GM12865 (cell line): ENCODE data around the gene C19orf38.

Experiments
- DNase-seq: peaks from one replicate; pipeline ENCODE4 v3.0.0; 2010; ENCODE audit warnings: low read depth
- H3K4me3 ChIP-seq: 2 replicates; pipeline ENCODE4 v1.5.1; 2011; ENCODE audit warnings: mild to moderate bottlenecking, low read depth, low read length, control low read depth
- CTCF ChIP-seq: IDR thresholded peaks from 2 replicates; pipeline ENCODE4 v1.5.1; 2011; ENCODE audit warnings: low read length, control low read depth, low read depth, inconsistent platforms; ENCODE audit not compliant: insufficient read depth; ENCODE audit errors: missing control alignments

Gene C19orf38

GRCh38 chr19:10815969-10816644 lies 32.1 kb upstream of the C19orf38 start:
- TF ChIP-seq CTCF = no peak
- no peak overlapping the region for H3K4me3 ChIP-seq
- no peak for DNase-seq

GRCh38 chr19:10816691-10817090 lies 31.5 kb upstream of the C19orf38 start:
- no peak for DNase-seq
- no peak overlapping the region for H3K4me3 ChIP-seq
- no peak for TF ChIP-seq CTCF

- TF ChIP-seq CTCF = no peak
- no peak overlapping the region for H3K4me3 ChIP-seq
- no peak for DNase-seq
These were observed 30.8 kb upstream of the C19orf38 start for GRCh38 chr19:10817291-10818038.

- no peak overlapping the region for H3K4me3 ChIP-seq
- TF ChIP-seq CTCF = no peak
- DNase-seq = no peak
These were observed 29.7 kb upstream of the C19orf38 start for GRCh38 chr19:10818301-10819123.

GRCh38 chr19:10819124-10820060 lies 28.8 kb upstream of the C19orf38 start:
- no peak for DNase-seq
- no peak overlapping the region for H3K4me3 ChIP-seq
- no peak for TF ChIP-seq CTCF

- no peak overlapping the region for H3K4me3 ChIP-seq
- TF ChIP-seq CTCF = no peak
- DNase-seq = no peak
These were observed 28.0 kb upstream of the C19orf38 start for GRCh38 chr19:10820173-10820572.
